D721Med (cell line): ENCODE data around the gene FAM53A.

ENCODE experiments used
- DNase-seq: peaks from one replicate; pipeline ENCODE4 v3.0.0; 2011; ENCODE audit warnings: low spot score; ENCODE audit not compliant: insufficient read length
- FAIRE-seq: peaks from 2 replicates; lab custom pipeline; 2011; peaks lifted over from hg19 to GRCh38; lab: Jason Lieb, UNC
- TF ChIP-seq, protein P1 (sequence below): IDR thresholded peaks from 2 replicates; pipeline ENCODE4 v1.5.1; 2012; ENCODE audit warnings: mild to moderate bottlenecking, control low read depth; ENCODE audit not compliant: insufficient read depth; ENCODE audit errors: missing control alignments

The FAM53A gene

DNA sequence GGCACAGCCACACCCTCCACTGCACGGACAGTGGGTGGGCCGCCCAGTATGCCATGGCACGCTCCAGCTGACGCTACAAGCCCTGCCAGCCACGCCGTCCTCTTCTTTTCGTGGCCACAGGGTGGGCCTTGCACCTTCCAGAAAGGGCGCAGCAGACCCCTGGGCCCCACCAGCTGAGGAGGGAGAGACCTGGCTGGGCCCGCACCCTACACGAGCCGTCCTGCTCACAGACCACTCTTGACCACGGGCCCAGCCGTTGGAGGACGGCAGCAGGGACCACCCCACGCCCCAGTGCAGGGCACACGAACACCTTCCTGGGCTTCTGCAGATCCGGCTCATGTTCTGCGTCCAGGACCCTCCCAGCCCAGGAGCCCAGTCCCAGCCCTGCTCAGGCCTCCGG lies 27.1 kb downstream of the FAM53A start:
- TF ChIP-seq, protein P1, sequence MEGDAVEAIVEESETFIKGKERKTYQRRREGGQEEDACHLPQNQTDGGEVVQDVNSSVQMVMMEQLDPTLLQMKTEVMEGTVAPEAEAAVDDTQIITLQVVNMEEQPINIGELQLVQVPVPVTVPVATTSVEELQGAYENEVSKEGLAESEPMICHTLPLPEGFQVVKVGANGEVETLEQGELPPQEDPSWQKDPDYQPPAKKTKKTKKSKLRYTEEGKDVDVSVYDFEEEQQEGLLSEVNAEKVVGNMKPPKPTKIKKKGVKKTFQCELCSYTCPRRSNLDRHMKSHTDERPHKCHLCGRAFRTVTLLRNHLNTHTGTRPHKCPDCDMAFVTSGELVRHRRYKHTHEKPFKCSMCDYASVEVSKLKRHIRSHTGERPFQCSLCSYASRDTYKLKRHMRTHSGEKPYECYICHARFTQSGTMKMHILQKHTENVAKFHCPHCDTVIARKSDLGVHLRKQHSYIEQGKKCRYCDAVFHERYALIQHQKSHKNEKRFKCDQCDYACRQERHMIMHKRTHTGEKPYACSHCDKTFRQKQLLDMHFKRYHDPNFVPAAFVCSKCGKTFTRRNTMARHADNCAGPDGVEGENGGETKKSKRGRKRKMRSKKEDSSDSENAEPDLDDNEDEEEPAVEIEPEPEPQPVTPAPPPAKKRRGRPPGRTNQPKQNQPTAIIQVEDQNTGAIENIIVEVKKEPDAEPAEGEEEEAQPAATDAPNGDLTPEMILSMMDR, result no peak
- FAIRE-seq, result no peak
- DNase-seq, result no peak

DNA sequence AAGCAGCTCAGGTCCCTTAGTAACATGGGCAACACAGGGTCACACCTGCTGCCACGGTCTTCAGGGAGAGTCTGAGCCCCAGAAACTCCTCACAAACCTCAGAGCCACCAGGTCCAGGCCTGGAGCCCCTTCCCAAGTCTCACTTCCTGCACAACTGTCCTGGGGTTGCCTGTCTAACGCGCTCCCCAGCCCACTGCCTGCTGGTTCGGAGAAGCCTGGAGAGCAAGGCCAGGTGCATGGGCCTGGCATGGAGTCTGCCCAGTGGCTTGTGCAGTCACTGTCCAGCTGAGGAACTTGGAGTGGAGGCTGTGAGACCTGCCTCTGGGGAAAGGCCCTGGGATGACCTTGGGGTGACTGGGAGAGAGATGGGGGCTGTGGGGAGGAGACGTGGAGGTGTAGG lies 28.0 kb downstream of the FAM53A start:
- TF ChIP-seq, protein P1, result no peak
- FAIRE-seq (no peak), DNase-seq (no peak)

DNA sequence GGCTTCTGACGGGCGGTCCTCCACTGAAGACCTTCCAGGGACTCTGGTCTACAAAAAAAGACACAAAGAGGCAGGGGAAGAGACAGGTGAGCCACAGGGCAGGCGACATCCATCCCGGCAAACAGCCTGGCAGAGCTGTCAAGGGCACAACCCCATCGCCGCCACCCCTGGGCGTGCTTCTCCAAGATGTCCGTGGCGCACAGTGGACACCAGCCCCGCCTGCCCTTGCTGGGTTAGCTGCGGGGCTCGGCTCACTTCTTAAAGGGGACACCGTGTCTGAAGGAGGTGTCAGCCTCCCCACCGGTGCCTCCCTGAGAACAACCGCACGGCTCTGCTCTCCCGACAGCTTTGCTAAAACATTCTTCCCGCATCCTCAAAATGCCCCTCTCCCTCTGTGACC lies 28.4 kb downstream of the FAM53A start:
- FAIRE-seq, result no peak
- TF ChIP-seq, protein P1, result no peak
- no peak for DNase-seq

DNA sequence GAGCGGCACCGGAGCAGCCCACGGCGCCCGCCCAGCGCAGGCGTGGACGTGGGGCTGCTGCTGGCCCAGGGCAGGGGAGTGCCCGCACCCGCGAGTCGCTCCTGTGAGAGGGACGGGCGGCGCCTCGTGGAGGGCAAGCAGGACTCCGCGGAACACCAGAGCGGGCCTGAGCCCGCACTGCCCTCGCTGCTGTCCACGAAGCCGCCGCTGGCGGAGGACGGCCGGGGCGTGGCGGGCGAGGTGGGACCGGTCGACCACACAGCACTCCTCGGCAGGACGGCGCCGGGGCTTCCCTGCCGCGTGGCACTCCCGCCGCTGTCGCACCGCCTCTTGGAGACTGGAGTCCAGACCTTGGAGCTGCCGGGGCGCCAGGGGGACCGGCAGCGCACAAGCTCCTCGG lies 29.0 kb downstream of the FAM53A start:
- TF ChIP-seq, protein P1, result no peak
- DNase-seq, result no peak
- no peak for FAIRE-seq

DNA sequence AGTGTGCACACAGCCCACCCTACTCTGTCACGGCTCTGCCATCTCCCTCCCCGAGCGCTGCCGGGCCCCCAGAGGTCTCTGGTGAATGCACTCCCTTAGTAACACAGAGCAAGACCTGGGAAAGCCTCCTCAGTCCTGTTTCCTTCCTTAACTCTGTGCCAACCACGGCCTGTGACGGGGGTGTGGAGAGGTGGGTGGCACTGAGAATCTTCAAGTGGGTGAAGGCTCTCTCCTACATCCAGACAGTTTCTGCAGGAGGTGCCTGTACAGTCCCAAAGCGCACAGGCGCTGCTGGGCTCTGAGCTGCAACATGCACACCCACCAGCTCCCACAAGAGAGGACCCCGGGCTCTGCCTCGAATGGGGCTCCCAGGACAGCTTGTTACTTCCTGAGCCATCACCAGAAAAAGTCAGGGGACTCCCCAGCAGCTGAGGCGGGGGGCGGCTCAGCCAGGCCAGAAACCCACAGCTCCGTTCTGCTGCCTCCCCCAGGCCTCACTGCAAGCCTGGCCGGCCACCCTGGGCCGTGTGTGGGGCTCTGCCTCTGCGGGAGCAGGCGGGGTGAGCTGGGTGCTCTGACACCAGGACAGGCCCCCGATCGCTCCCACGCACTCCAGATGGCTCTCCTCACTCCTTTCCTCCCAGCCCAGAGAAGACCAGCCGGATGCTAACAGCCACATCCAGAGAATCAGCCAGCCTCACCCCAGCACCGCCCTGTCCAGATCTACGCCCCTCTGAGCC lies 29.7 kb downstream of the FAM53A start:
- TF ChIP-seq, protein P1, result no peak
- FAIRE-seq (no peak), DNase-seq (no peak)

DNA sequence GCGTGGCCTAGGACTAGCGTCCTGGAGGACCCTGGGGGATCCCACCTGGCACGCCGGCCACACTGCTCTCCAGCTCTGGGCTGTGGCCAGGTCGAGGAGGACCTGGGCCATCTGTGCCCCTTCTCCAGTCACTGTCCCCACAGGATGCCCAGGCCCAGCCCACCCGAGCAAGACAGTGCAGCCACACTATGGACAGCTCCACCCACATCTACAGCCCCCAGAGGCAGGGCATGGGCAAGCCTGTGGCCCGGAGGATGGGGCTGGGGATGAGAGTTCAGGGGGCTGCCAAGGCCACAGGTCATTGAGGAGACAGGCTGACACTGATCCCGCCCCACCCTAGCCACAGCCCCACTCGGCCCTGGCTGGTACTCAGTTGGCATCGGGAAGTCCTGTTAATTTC lies 30.3 kb downstream of the FAM53A start:
- FAIRE-seq, result no peak
- DNase-seq, result no peak
- TF ChIP-seq, protein P1, result no peak

DNA sequence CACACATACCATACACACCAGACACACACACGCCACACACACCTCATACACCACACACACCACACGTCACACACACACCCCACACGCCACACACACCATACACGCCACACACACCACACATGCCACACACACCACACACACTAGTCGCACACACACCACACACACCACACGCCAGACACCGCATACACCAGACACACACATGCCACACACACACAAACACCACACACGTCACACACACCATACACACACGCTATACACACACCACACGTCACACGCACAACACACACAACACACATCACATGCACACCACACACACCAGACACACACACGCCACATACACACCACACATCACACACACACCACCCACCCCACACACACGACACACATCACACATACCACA lies 32.0 kb downstream of the FAM53A start:
- TF ChIP-seq, protein P1, result no peak
- DNase-seq, result no peak
- FAIRE-seq, result no peak
